Mucosa of rectum (tissue), 2 donors: Measurements from ENCODE around the gene FOXB2.

Experiments used
- H3K27ac ChIP-seq, 2 donors: one replicate each; pipeline ENCODE4 v1.7.0; 2013; ENCODE audit warnings: inconsistent platforms in 2 of 2, low read depth in 2 of 2, low read length in 2 of 2
- H3K27me3 ChIP-seq, 2 donors: one replicate each; pipeline ENCODE4 v1.7.0; 2013; ENCODE audit warnings: low read length in 2 of 2; ENCODE audit not compliant: control insufficient read depth in 2 of 2, insufficient read depth in 2 of 2
- H3K36me3 ChIP-seq, 2 donors: one replicate each; pipeline ENCODE4 v1.7.0; 2013; ENCODE audit warnings: low read length in 2 of 2; ENCODE audit not compliant: control insufficient read depth in 2 of 2, insufficient read depth in 2 of 2
- H3K4me1 ChIP-seq, 2 donors: one replicate each; pipeline ENCODE4 v1.7.0; 2013; ENCODE audit warnings: low read length in 2 of 2, mild to moderate bottlenecking in 1 of 2; ENCODE audit not compliant: control insufficient read depth in 2 of 2, insufficient read depth in 2 of 2
- H3K4me3 ChIP-seq, 2 donors: one replicate each; pipeline ENCODE4 v1.7.0; 2013; ENCODE audit warnings: low read length in 2 of 2
- H3K9ac ChIP-seq, 2 donors: one replicate each; pipeline ENCODE4 v1.7.0; 2013; ENCODE audit warnings: low read length in 2 of 2, low read depth in 1 of 2, mild to moderate bottlenecking in 1 of 2
- H3K9me3 ChIP-seq, 2 donors: one replicate each; pipeline ENCODE4 v1.7.0; 2013; ENCODE audit warnings: low read length in 2 of 2; ENCODE audit not compliant: control insufficient read depth in 2 of 2
- donor health status: healthy.
- donor health status: Normal muscosa, but diverticular disease.

The FOXB2 gene

GRCh38 chr9:77021291-77021894 is 1.9 kb downstream of the FOXB2 start:
- Histone ChIP-seq H3K27ac (no peak overlapping the region), H3K4me3 (no peak overlapping the region), H3K9ac (no peak overlapping the region), H3K27me3 (peaks cover 78 to 86% of the 10 kb centered on the region in 2 donors), H3K9me3 (peaks cover 0 to 2% of the 10 kb centered on the region in 2 donors), H3K4me1 (peaks cover 3 to 5% of the 10 kb centered on the region in 2 donors), H3K36me3 (no peaks in the 10 kb centered on the region)

GRCh38 chr9:77021922-77022782 is 2.7 kb downstream of the FOXB2 start:
- Histone ChIP-seq H3K27ac (no peak overlapping the region), H3K9me3 (peaks cover 0 to 2% of the 10 kb centered on the region in 2 donors), H3K27me3 (peaks cover 71 to 80% of the 10 kb centered on the region in 2 donors), H3K4me3 (no peak overlapping the region), H3K36me3 (no peaks in the 10 kb centered on the region), H3K4me1 (peaks cover 3 to 5% of the 10 kb centered on the region in 2 donors), H3K9ac (no peak overlapping the region)

GRCh38 chr9:77022783-77023440 is 3.5 kb downstream of the FOXB2 start:
- Histone ChIP-seq H3K27ac (no peak overlapping the region), H3K9ac (no peak overlapping the region), H3K36me3 (no peaks in the 10 kb centered on the region), H3K27me3 (peaks cover 63 to 74% of the 10 kb centered on the region in 2 donors), H3K4me3 (no peak overlapping the region), H3K4me1 (peaks cover 3 to 5% of the 10 kb centered on the region in 2 donors), H3K9me3 (peaks cover 0 to 2% of the 10 kb centered on the region in 2 donors)

- no peak overlapping the region for H3K9ac ChIP-seq
- H3K36me3 ChIP-seq, result no peaks in the 10 kb centered on the region
- no peak overlapping the region for H3K27ac ChIP-seq
- no peak overlapping the region for H3K4me3 ChIP-seq
- H3K27me3 ChIP-seq, result peaks cover 59 to 65% of the 10 kb centered on the region in 2 donors
- peaks cover 3 to 5% of the 10 kb centered on the region in 2 donors for H3K4me1 ChIP-seq
- H3K9me3 ChIP-seq, result peaks cover 0 to 2% of the 10 kb centered on the region in 2 donors
Measured at GRCh38 chr9:77023726-77024125, 4.3 kb downstream of the FOXB2 start.

GRCh38 chr9:77024776-77025545 is 5.5 kb downstream of the FOXB2 start:
- H3K9ac ChIP-seq, result no peak overlapping the region
- H3K4me1 ChIP-seq, result peaks cover 3% of the 10 kb centered on the region in 2 donors
- peaks cover 49 to 54% of the 10 kb centered on the region in 2 donors for H3K27me3 ChIP-seq
- no peak overlapping the region for H3K27ac ChIP-seq
- no peaks in the 10 kb centered on the region for H3K36me3 ChIP-seq
- H3K9me3 ChIP-seq, result peaks cover 0 to 2% of the 10 kb centered on the region in 2 donors
- H3K4me3 ChIP-seq, result no peak overlapping the region

GRCh38 chr9:77028478-77028877 is 9.0 kb downstream of the FOXB2 start:
- H3K9me3 ChIP-seq, result no peaks in the 10 kb centered on the region
- H3K4me3 ChIP-seq, result no peak overlapping the region
- no peak overlapping the region for H3K9ac ChIP-seq
- no peaks in the 10 kb centered on the region for H3K36me3 ChIP-seq
- peaks cover 21 to 24% of the 10 kb centered on the region in 2 donors for H3K27me3 ChIP-seq
- no peaks in the 10 kb centered on the region for H3K4me1 ChIP-seq
- H3K27ac ChIP-seq, result no peak overlapping the region

- Histone ChIP-seq H3K27me3 (peaks cover 10 to 11% of the 10 kb centered on the region in 2 donors), H3K4me3 (no peak overlapping the region), H3K36me3 (no peaks in the 10 kb centered on the region), H3K4me1 (no peaks in the 10 kb centered on the region), H3K9ac (no peak overlapping the region), H3K27ac (no peak overlapping the region), H3K9me3 (no peaks in the 10 kb centered on the region)
Measured at GRCh38 chr9:77030045-77030444, 10.6 kb downstream of the FOXB2 start.

- H3K27me3 ChIP-seq, result peaks cover 5 to 7% of the 10 kb centered on the region in 2 donors
- H3K4me1 ChIP-seq, result no peaks in the 10 kb centered on the region
- H3K9ac ChIP-seq, result no peak overlapping the region
- H3K27ac ChIP-seq, result no peak overlapping the region
- H3K4me3 ChIP-seq, result no peak overlapping the region
- H3K36me3 ChIP-seq, result no peaks in the 10 kb centered on the region
- H3K9me3 ChIP-seq, result no peaks in the 10 kb centered on the region
Measured at GRCh38 chr9:77038281-77039036, 19.0 kb downstream of the FOXB2 start.

GRCh38 chr9:77040340-77040739 is 20.9 kb downstream of the FOXB2 start:
- no peaks in the 10 kb centered on the region for H3K4me1 ChIP-seq
- no peak overlapping the region for H3K27ac ChIP-seq
- H3K4me3 ChIP-seq, result no peak overlapping the region
- peaks cover 5% of the 10 kb centered on the region in 2 donors for H3K27me3 ChIP-seq
- no peaks in the 10 kb centered on the region for H3K9me3 ChIP-seq
- H3K9ac ChIP-seq, result no peak overlapping the region
- no peaks in the 10 kb centered on the region for H3K36me3 ChIP-seq
